Keratinocyte (primary cell): ENCODE measurements around the gene HSPG2.
"Not testable (repeated sequence)": the region's sequence is repeated elsewhere in the genome, so short reads cannot be mapped to it uniquely, and the experiment has no call there.

Source experiments
- EZH2 ChIP-seq: IDR thresholded peaks from one replicate; pipeline ENCODE4 v1.6.1; 2012; ENCODE audit warnings: inconsistent platforms, mild to moderate bottlenecking, low read length, moderate library complexity
- TF ChIP-seq, protein P1 (sequence below), 3 experiments: IDR thresholded peaks in 1 of 3; conservative IDR thresholded peaks in 1 of 3; optimal IDR thresholded peaks in 1 of 3; 2 replicates in 2 of 3; 3 replicates in 1 of 3; pipeline versions ENCODE3 to v1.5.1; 2011; ENCODE audit warnings: low read length in 3 of 3, mild to moderate bottlenecking in 3 of 3, moderate library complexity in 2 of 3, control low read depth in 1 of 3, inconsistent platforms in 1 of 3; ENCODE audit not compliant: insufficient read depth in 2 of 3; ENCODE audit errors: extremely low read depth in 1 of 3

DNA sequence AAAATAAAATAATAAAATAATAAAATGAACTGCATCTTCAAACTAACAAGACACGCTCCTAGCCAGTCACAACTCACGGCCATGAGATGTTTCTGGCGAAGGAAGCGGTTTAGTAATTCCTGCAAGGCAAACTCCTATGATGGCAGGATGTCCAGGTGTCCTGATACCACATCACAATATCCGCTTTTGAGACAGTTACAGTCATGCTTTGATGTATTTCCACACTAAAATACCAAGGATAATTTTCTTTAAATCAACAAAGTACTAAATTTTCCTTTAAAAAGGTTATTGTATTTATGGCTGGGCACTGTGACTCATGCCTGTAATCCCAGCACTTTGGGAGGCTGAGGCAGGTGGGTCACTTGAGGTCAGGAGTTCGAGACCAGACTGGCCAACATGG lies 30.1 kb upstream of the HSPG2 start:
- TF ChIP-seq, protein P1, sequence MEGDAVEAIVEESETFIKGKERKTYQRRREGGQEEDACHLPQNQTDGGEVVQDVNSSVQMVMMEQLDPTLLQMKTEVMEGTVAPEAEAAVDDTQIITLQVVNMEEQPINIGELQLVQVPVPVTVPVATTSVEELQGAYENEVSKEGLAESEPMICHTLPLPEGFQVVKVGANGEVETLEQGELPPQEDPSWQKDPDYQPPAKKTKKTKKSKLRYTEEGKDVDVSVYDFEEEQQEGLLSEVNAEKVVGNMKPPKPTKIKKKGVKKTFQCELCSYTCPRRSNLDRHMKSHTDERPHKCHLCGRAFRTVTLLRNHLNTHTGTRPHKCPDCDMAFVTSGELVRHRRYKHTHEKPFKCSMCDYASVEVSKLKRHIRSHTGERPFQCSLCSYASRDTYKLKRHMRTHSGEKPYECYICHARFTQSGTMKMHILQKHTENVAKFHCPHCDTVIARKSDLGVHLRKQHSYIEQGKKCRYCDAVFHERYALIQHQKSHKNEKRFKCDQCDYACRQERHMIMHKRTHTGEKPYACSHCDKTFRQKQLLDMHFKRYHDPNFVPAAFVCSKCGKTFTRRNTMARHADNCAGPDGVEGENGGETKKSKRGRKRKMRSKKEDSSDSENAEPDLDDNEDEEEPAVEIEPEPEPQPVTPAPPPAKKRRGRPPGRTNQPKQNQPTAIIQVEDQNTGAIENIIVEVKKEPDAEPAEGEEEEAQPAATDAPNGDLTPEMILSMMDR (optimal IDR thresholded peaks at IDR 0.05 in 1 of 3, IDR thresholded peaks at IDR 0.05 in 1 of 3, conservative IDR thresholded peaks at IDR 0.05 in 1 of 3; ENCODE audit: extremely low read depth in 1 of 3, insufficient read depth in 2 of 3, low read length in 3 of 3), result not testable (repeated sequence)
- TF ChIP-seq EZH2, result not testable (repeated sequence)
